DMS114 treated with DMSO at 0.1 percent for 48 hours (cell line): ENCODE data around the gene DPYSL4.

ENCODE experiments used
- DNase-seq: peaks from one replicate; lab custom pipeline; 2025; ENCODE audit not compliant: unreplicated experiment; lab: John Stamatoyannopoulos, UW

The DPYSL4 gene

GRCh38 chr10:132162590-132163277 lies 24.0 kb upstream of the DPYSL4 start:
- DNase-seq: no peak

- DNase-seq: no peak
Measured at GRCh38 chr10:132163278-132163765, 23.4 kb upstream of the DPYSL4 start.

- no peak for DNase-seq
Measured at GRCh38 chr10:132163826-132164515, 22.8 kb upstream of the DPYSL4 start.

- no peak for DNase-seq
Measured at GRCh38 chr10:132164761-132165278, 21.9 kb upstream of the DPYSL4 start.

GRCh38 chr10:132165416-132165980 lies 21.2 kb upstream of the DPYSL4 start:
- DNase-seq: no peak

- no peak for DNase-seq
Measured at GRCh38 chr10:132166216-132166950, 20.4 kb upstream of the DPYSL4 start.

- no peak for DNase-seq
Measured at GRCh38 chr10:132167041-132167674, 19.6 kb upstream of the DPYSL4 start.

- DNase-seq: no peak
Measured at GRCh38 chr10:132167976-132168375, 18.8 kb upstream of the DPYSL4 start.

GRCh38 chr10:132168571-132169030 lies 18.1 kb upstream of the DPYSL4 start:
- DNase-seq: no peak

GRCh38 chr10:132169031-132169765 lies 17.6 kb upstream of the DPYSL4 start:
- no peak for DNase-seq

GRCh38 chr10:132169766-132170560 lies 16.8 kb upstream of the DPYSL4 start:
- no peak for DNase-seq

- no peak for DNase-seq
Measured at GRCh38 chr10:132170561-132171361, 16.0 kb upstream of the DPYSL4 start.

- no peak for DNase-seq
Measured at GRCh38 chr10:132172091-132173066, 14.4 kb upstream of the DPYSL4 start.

GRCh38 chr10:132173185-132173584 lies 13.6 kb upstream of the DPYSL4 start:
- no peak for DNase-seq

- no peak for DNase-seq
Measured at GRCh38 chr10:132174237-132174636, 12.5 kb upstream of the DPYSL4 start.

GRCh38 chr10:132175408-132175807 lies 11.3 kb upstream of the DPYSL4 start:
- no peak for DNase-seq

GRCh38 chr10:132175907-132176581 lies 10.7 kb upstream of the DPYSL4 start:
- no peak for DNase-seq
